Fibroblast of lung (primary cell): Measurements from ENCODE around the gene RANBP3. TPM values are rescaled to one million over a fixed set of nuclear protein-coding genes. Genes with fewer than 3 reads are reported as not detected.
"Not testable (repeated sequence)": the region's sequence is repeated elsewhere in the genome, so short reads cannot be mapped to it uniquely, and the experiment has no call there.

Source experiments
- DNase-seq, 2 donors: peaks; one replicate each; pipeline versions ENCODE4 v3.0.0 to v3.0.0-alpha.2; 2010; ENCODE audit warnings: low read depth in 2 of 2
- H2AFZ ChIP-seq: 2 replicates; pipeline ENCODE4 v1.5.1; 2012; ENCODE audit warnings: low read length, control low read depth, inconsistent platforms
- H3K27ac ChIP-seq: 2 replicates; pipeline ENCODE4 v1.5.1; 2011; ENCODE audit warnings: low read length, control low read depth; ENCODE audit not compliant: insufficient read depth
- H3K27me3 ChIP-seq: 2 replicates; pipeline ENCODE4 v1.5.1; 2011; ENCODE audit warnings: mild to moderate bottlenecking, low read length; ENCODE audit not compliant: control insufficient read depth, insufficient read depth
- H3K36me3 ChIP-seq: 2 replicates; pipeline ENCODE4 v1.5.1; 2011; ENCODE audit warnings: low read length; ENCODE audit not compliant: control insufficient read depth, insufficient read depth
- H3K4me1 ChIP-seq: 2 replicates; pipeline ENCODE4 v1.5.1; 2011; ENCODE audit warnings: low read length; ENCODE audit not compliant: control insufficient read depth, insufficient read depth; ENCODE audit errors: extremely low read depth
- H3K4me2 ChIP-seq: 2 replicates; pipeline ENCODE4 v1.5.1; 2011; ENCODE audit warnings: low read length, control low read depth; ENCODE audit not compliant: insufficient read depth; ENCODE audit errors: extremely low read depth
- H3K4me3 ChIP-seq, 4 experiments: fragments of 200-600 bp in 1 of 4; sonication (generic) in 1 of 4; replicated peaks in 1 of 4; 2 replicates each; pipeline ENCODE4 v1.5.1; 2011 to 2016; ENCODE audit warnings: low read length in 4 of 4, low read depth in 3 of 4, mild to moderate bottlenecking in 3 of 4, control low read depth in 2 of 4, inconsistent platforms in 1 of 4, mixed read lengths in 1 of 4; ENCODE audit not compliant: insufficient read depth in 1 of 4; ENCODE audit errors: control extremely low read depth in 1 of 4
- H3K79me2 ChIP-seq: 2 replicates; pipeline ENCODE4 v1.5.1; 2012; ENCODE audit warnings: mild to moderate bottlenecking, low read length, inconsistent platforms; ENCODE audit not compliant: control insufficient read depth, insufficient read depth
- H3K9ac ChIP-seq: 2 replicates; pipeline ENCODE4 v1.5.1; 2011; ENCODE audit warnings: mild to moderate bottlenecking, low read length, control low read depth; ENCODE audit not compliant: insufficient read depth
- H3K9me3 ChIP-seq: 2 replicates; pipeline ENCODE4 v1.5.1; 2012; ENCODE audit warnings: low read depth, low read length; ENCODE audit not compliant: control insufficient read depth, insufficient read depth
- H4K20me1 ChIP-seq: 2 replicates; pipeline ENCODE4 v1.5.1; 2011; ENCODE audit warnings: low read length; ENCODE audit not compliant: control insufficient read depth, insufficient read depth; ENCODE audit errors: extremely low read depth
- CTCF ChIP-seq, 2 donors: IDR thresholded peaks in 1 of 2; conservative IDR thresholded peaks in 1 of 2; 1 replicate in 1 of 2; 2 replicates in 1 of 2; pipeline ENCODE4 v1.5.1; 2011 to 2012; ENCODE audit warnings: low read length in 2 of 2, control low read depth in 1 of 2, inconsistent platforms in 1 of 2, low read depth in 1 of 2, mild to moderate bottlenecking in 1 of 2
- EZH2 ChIP-seq: IDR thresholded peaks from 2 replicates; pipeline ENCODE4 v1.5.1; 2012; ENCODE audit warnings: low read length, control low read depth, mild to moderate bottlenecking; ENCODE audit errors: missing control alignments
- polyA plus RNA-seq, 2 donors: library from polyadenylated mRNA; depleted of rRNA in 1 of 2; stranded (reverse) in 1 of 2; unstranded in 1 of 2; fragments of >200 nt; gene quantifications; 2 replicates each; pipeline ENCODE4 v1.2.1, GENCODE V29; 2011 to 2012; ENCODE audit warnings: missing spikeins in 1 of 2
- total RNA-seq: library from RNA; depleted of rRNA; stranded (reverse); fragments of >200 nt; gene quantifications from 2 replicates; pipeline ENCODE4 v1.2.1, GENCODE V29; 2014

Gene RANBP3
- total and polyA plus RNA-seq, 2 donors (not counting 1 experiment from before 2014, with no cell fraction given): 39.8 to 59.4 TPM

GRCh38 chr19:5988517-5989387 lies 10.8 kb upstream of the RANBP3 start:
- Histone ChIP-seq H3K79me2 (no peaks in the 10 kb centered on the region), H3K9me3 (no peaks in the 10 kb centered on the region), H2AFZ (no peak overlapping the region), H3K4me2 (no peak overlapping the region), H4K20me1 (no peaks in the 10 kb centered on the region), H3K27ac (no peak overlapping the region), H3K27me3 (no peaks in the 10 kb centered on the region), H3K9ac (no peak overlapping the region), H3K4me3 (no peak overlapping the region), H3K36me3 (no peaks in the 10 kb centered on the region), H3K4me1 (peaks cover 10% of the 10 kb centered on the region)
- TF ChIP-seq CTCF (conservative IDR thresholded peaks at IDR 0.05 in 1 of 2, IDR thresholded peaks at IDR 0.05 in 1 of 2; ENCODE audit: low read depth in 1 of 2, low read length in 2 of 2) (no peak), EZH2 (no peak)
- peak in 1 of 2 donors; percentile 23 for DNase-seq

- H3K79me2 ChIP-seq: no peaks in the 10 kb centered on the region
- no peaks in the 10 kb centered on the region for H3K36me3 ChIP-seq
- no peaks in the 10 kb centered on the region for H4K20me1 ChIP-seq
- peaks cover 8% of the 10 kb centered on the region for H3K4me1 ChIP-seq
- H3K9me3 ChIP-seq: no peaks in the 10 kb centered on the region
- H3K27ac ChIP-seq: no peak overlapping the region
- TF ChIP-seq CTCF (conservative IDR thresholded peaks at IDR 0.05 in 1 of 2, IDR thresholded peaks at IDR 0.05 in 1 of 2; ENCODE audit: low read depth in 1 of 2, low read length in 2 of 2) (peak; percentile 95 to 96), EZH2 (no peak)
- H3K4me3 ChIP-seq: peak overlapping the region; percentile 23 to 52 (median 46)
- H3K9ac ChIP-seq: no peak overlapping the region
- H3K27me3 ChIP-seq: no peaks in the 10 kb centered on the region
- peak; percentile 62 to 81 for DNase-seq
- H3K4me2 ChIP-seq: peak overlapping the region; percentile 91
- H2AFZ ChIP-seq: peak overlapping the region; percentile 67
These were observed 9.3 kb upstream of the RANBP3 start for GRCh38 chr19:5987077-5987818.

- H3K79me2 ChIP-seq, H3K27me3 ChIP-seq, H3K4me1 ChIP-seq, H3K9ac ChIP-seq, DNase-seq, H3K4me3 ChIP-seq, H3K9me3 ChIP-seq, H3K27ac ChIP-seq, H2AFZ ChIP-seq, H3K4me2 ChIP-seq, H3K36me3 ChIP-seq, H4K20me1 ChIP-seq: not testable (repeated sequence)
These were observed 7.9 kb upstream of the RANBP3 start for GRCh38 chr19:5985837-5986236.
